ENCODE results near the gene CNRIP1. TPM values are rescaled to one million over a fixed set of nuclear protein-coding genes. Genes with fewer than 3 reads are reported as not detected.

CNRIP1 gene
- total RNA-seq, 2 experiments from 2014 or later: not detected

GRCh38 chr2:68251855-68252399, 67.8 kb downstream of the CNRIP1 start:
- Histone ChIP-seq H2AFZ (ENCODE audit: low read length) (no peak overlapping the region), H3K4me3 (ENCODE audit: low read depth, low read length, poor library complexity, severe bottlenecking) (peak overlapping the region; percentile 89)
- POLR2A ChIA-PET: interaction anchor here (0.6 to 3.6 kb wide), 3 partner anchors 23 to 38 kb away, joined by 3 to 15 read pairs (median 4); no protein-coding TSS in a partner anchor

GRCh38 chr2:68251187-68251854, 68.4 kb downstream of the CNRIP1 start:
- H3K4me3 ChIP-seq (ENCODE audit: low read depth, low read length, poor library complexity, severe bottlenecking): peak overlapping the region; percentile 89

More at GRCh38 chr2:68251855-68252399, 67.8 kb downstream of the CNRIP1 start:
- BruUV-seq (replicated peaks): no TSS peak
- Histone ChIP-seq H4K20me1 (ENCODE audit: insufficient read depth, low read length) (peaks cover 38% of the 10 kb centered on the region), H3K79me2 (ENCODE audit: insufficient read depth, low read depth, low read length) (peaks cover 71% of the 10 kb centered on the region), H3K36me3 (ENCODE audit: insufficient read depth, low read length) (peaks cover 41% of the 10 kb centered on the region), H3K9me3 (ENCODE audit: low read length) (no peaks in the 10 kb centered on the region), H3K9me2 (ENCODE audit: insufficient read depth, low read length) (no peaks in the 10 kb centered on the region), H3K4me1 (ENCODE audit: insufficient read depth, low read length, poor library complexity, severe bottlenecking) (peaks cover 58% of the 10 kb centered on the region), H3K4me2 (ENCODE audit: low read length) (peak overlapping the region; percentile 87), H3K27ac (ENCODE audit: low read depth, low read length, poor library complexity, severe bottlenecking) (peak overlapping the region; percentile 89)
- intact Hi-C loops (cut with micrococcal nuclease; ENCODE audit: unreplicated experiment): loop anchor here (1.0 to 5.0 kb wide), 7 partner anchors 25 to 189 kb away; partner anchors contain the start of gene PNO1
- CTCF ChIA-PET (ENCODE audit: unreplicated experiment): no interaction called here
- DNase-seq (ENCODE audit: low spot score): peak; percentile 60
- TF ChIP-seq EZH2phosphoT487 (IDR thresholded peaks at IDR 0.05; ENCODE audit: borderline replicate concordance, low read depth, low read length) (no peak), CTCF (conservative IDR thresholded peaks at IDR 0.05; ENCODE audit: low read length) (no peak)

More at GRCh38 chr2:68251187-68251854, 68.4 kb downstream of the CNRIP1 start:
- no peaks in the 10 kb centered on the region for H3K9me3 ChIP-seq (ENCODE audit: low read length)
- ChIA-PET POLR2A (interaction anchor here (1.0 kb wide), 1 partner anchor 57 kb away, joined by 3 read pairs; no protein-coding TSS in a partner anchor), CTCF (ENCODE audit: unreplicated experiment) (no interaction called here)
- DNase-seq (ENCODE audit: low spot score): peak; percentile 92
- peaks cover 63% of the 10 kb centered on the region for H3K4me1 ChIP-seq (ENCODE audit: insufficient read depth, low read length, poor library complexity, severe bottlenecking)
- peaks cover 77% of the 10 kb centered on the region for H3K79me2 ChIP-seq (ENCODE audit: insufficient read depth, low read depth, low read length)
- no peak overlapping the region; the same call in 1 of the 2 replicates for H2AFZ ChIP-seq (ENCODE audit: low read length)
- H3K9me2 ChIP-seq (ENCODE audit: insufficient read depth, low read length): no peaks in the 10 kb centered on the region
- no peak for TF ChIP-seq EZH2phosphoT487 (IDR thresholded peaks at IDR 0.05; ENCODE audit: borderline replicate concordance, low read depth, low read length)
- peak; percentile 88 for TF ChIP-seq CTCF (conservative IDR thresholded peaks at IDR 0.05; ENCODE audit: low read length)
- BruUV-seq (replicated peaks): no TSS peak
- H3K4me2 ChIP-seq (ENCODE audit: low read length): peak overlapping the region; percentile 87
- peaks cover 43% of the 10 kb centered on the region for H3K36me3 ChIP-seq (ENCODE audit: insufficient read depth, low read length)
- peak overlapping the region; percentile 89 for H3K27ac ChIP-seq (ENCODE audit: low read depth, low read length, poor library complexity, severe bottlenecking)
- peaks cover 44% of the 10 kb centered on the region for H4K20me1 ChIP-seq (ENCODE audit: insufficient read depth, low read length)
- intact Hi-C loops (cut with micrococcal nuclease; ENCODE audit: unreplicated experiment): loop anchor here (1.0 to 5.0 kb wide), 4 partner anchors 55 to 171 kb away; no protein-coding TSS in a partner anchor

All from OCI-LY7 (cell line).